Activated CD8-positive, alpha-beta memory T cell treated with anti-CD3 and anti-CD28 coated beads, Interleukin-2, amount 50 U/mL, for 24 hours (primary cell): Measurements from ENCODE around the gene LAMB1.

ENCODE experiments used
- DNase-seq: peaks from one replicate; pipeline ENCODE4 v3.0.0-alpha.2; 2020; ENCODE audit errors: extremely low read depth

LAMB1 gene

DNA sequence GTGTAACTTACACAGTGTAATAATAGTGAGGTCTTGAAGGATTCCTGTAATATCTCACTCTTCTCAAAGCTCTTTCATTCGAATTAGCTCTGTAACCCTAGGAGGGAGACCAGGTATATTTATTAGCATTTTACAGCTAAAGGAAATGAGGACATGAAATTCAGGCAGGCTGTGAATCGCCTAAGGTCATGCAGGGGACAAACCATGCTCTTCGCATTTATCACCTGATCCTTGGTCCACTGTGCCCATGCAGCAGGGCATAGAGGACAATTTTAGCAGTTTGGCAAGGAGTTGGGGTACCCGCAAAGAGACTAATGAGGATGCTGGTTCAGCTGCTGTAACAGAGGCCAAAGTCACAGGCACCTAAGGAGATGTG, 14.8 kb upstream of the LAMB1 start:
- DNase-seq, result no peak

DNA sequence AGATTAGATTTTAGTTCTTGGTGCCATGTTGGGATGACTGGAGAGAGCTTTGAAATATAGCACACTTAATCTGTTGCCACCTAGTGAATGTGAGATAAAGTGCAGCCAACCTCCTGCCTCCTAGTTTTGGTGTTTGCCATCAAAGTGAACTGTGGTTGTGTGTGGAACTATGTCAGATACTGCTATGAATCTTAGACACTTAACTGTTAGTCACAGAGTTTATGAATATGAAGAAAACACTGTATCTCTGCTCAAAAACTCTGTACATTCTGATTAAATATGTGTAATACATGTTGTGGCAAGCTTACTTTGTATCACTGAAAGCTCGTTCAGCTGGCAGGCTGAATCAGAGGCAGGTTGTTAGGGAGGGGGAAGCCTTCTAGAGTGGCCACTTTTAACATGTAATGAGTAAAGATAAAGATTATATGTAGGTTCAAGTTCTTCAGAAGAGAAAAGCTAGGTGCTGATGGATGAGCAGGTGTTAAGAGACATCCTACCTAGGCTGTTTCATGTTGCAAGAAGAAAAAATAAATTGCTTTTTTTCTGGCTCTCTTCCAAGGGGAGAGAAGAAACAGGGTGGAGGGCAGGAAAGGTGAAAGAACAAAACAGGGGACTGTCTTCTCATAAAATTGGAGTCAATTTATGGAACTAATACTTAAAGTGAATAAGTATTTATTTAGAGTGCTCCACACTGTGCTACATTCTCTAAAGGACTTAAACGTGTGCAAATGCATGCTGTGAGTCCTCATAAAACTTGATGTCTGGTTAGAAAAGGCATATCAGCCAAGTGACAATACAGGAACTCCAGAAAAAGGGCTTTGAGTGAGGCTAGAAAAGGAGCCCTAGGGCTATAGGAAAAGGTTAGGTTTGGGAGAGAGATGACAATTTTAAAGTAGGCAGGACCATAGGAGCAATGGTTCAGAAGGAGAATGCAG, 14.1 kb upstream of the LAMB1 start:
- no peak for DNase-seq

- DNase-seq, result no peak
Measured at GRCh38 chr7:108015740-108016139, 12.8 kb upstream of the LAMB1 start.

GRCh38 chr7:108014747-108015682, 12.1 kb upstream of the LAMB1 start:
- no peak for DNase-seq

GRCh38 chr7:108014215-108014614, 11.3 kb upstream of the LAMB1 start:
- DNase-seq, result no peak

DNA sequence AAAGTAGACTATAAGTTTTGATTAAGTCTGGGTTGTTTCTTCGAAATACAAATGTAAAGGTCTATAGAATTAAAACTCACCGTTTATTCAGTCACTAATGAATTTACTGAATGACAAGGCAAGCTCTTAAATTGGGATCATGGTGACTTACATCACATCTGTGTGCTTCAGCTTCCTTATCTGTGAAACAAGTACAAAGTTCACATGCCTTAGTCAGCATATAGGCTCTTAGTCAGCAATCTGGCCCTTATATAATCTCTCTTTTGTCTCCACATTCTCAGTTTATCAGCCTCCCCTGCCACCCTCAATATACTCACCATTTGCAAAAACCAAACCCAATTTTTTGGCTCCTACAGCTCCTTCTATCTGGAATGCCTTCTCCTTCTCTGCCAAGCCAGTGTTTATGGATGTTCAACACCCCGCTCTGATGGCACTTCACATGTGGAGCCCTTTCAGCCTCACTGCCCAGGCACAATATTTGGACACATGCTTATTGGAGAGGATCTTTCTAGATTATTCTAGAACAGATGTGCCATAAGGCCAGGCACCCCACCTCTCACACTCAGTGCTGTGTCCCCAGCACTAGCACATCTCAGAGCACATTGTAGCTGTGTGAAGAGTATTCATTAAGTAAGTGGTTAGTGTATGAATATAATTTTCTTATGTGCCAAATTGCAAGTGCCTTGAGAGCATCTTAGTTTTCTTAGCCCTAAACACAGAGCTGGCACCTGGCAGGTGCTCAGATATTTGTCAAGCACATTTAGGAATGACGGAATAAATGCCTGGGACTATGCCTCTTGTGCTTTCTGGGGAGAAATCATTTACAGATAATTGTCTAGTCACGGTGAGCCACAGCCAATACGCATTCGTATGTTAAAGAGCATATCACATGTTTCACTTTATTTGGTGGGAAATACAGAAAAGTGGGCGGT, 9.8 kb upstream of the LAMB1 start:
- no peak for DNase-seq

DNA sequence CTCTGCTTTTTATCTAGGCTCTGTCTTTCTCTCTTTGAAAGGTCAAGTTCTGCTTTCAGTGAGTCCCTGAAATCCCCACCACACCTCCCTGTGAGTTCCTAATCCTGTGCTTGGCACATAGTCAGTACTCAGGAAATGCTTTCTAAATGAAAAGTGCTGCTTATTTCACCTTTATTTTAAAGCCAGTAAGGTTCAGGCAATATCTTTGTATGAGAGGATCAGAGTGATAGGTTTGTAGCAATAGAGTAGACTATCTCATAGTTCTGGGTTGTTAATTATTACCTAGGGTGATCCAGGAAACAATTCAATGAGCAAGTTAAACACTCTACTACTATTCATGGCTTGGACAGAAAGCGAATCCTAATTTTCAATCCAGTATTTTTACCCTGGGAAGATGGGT, 7.4 kb upstream of the LAMB1 start:
- no peak for DNase-seq

GRCh38 chr7:108009873-108010272, 6.9 kb upstream of the LAMB1 start:
- no peak for DNase-seq

GRCh38 chr7:108008827-108009226, 5.9 kb upstream of the LAMB1 start:
- DNase-seq, result no peak

DNA sequence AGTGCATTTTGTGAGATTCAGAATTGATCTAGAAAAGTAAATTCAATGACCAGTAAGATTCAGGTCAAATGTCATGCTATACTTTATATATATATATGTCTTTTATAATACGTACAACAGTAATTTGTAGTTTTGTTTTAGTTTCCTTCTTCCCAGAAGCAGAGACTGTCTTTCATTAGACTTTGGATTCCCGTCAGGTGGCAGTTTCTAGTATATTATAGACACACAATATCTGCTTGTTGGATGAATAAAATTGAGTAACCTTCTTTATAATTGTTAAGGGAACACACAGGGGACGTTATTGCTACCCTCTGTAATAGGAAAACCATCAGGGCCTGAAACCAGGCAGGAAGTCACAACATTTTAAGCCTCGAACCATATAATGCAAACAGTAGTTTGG, 5.3 kb upstream of the LAMB1 start:
- no peak for DNase-seq

GRCh38 chr7:108007762-108008161, 4.8 kb upstream of the LAMB1 start:
- no peak for DNase-seq

DNA sequence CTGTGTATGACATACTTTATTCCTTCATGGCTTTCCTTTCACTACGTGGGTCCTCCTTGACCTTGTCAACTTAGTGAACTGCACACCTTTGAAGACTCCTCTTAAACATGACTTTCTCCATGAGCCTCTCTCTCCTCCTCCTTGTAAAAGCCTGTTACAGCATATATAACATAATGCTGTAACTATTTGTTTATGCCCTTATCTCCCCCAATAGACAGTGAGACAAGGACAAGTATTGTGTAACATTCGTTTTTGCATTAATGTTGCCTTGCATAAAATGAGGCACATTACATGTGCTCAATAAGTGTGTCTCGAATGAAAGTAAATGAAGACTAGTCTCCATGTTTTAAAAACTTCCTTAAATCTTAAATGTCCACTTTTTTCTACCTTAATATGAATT, 4.3 kb upstream of the LAMB1 start:
- DNase-seq, result no peak

DNA sequence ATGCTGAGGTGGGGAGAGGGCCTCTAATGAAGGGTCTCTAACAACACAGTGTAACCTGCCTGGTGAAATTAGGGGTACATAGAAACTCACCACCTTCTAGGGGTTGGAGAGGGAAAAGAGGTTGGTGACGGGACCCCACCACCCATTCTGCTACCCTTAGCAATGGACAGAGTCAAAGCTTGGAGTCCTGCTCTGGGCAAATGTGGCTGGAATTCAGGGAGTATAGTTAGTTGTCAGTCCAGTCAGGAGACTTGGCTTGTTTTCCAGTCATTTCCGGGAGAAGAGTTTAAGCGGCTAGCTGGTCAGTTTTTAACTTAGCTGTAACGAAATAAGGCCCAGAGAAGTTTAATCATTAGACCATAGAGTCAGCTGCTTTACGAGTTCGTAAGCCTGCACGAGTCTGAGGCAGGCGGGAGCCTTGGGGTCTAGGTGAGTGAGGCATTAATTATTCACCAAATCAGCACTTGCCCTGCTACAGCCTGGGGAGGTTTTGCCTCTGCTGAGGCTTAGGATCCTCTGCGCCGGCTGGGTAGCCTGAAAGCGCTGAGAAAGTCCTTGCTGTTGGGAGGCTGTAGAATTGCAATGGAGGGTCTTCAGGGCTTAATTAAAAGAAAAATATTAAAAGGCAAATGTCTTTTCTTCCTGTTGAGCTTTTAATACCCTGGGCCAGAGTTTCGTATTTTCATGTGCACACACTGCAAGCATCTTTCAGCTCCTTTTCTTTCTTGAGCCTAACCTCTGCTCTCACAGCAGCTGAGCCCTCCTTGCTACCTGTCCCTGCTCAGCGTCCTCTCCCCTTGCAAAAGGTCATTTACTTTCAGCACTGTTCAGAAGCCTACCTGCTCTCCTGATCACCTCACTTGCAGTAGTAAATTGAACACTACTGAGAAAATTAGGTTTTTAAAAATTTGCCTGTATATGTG, 1.5 kb upstream of the LAMB1 start:
- no peak for DNase-seq

GRCh38 chr7:108003599-108003935, 606 bp upstream of the LAMB1 start:
- DNase-seq, result no peak

DNA sequence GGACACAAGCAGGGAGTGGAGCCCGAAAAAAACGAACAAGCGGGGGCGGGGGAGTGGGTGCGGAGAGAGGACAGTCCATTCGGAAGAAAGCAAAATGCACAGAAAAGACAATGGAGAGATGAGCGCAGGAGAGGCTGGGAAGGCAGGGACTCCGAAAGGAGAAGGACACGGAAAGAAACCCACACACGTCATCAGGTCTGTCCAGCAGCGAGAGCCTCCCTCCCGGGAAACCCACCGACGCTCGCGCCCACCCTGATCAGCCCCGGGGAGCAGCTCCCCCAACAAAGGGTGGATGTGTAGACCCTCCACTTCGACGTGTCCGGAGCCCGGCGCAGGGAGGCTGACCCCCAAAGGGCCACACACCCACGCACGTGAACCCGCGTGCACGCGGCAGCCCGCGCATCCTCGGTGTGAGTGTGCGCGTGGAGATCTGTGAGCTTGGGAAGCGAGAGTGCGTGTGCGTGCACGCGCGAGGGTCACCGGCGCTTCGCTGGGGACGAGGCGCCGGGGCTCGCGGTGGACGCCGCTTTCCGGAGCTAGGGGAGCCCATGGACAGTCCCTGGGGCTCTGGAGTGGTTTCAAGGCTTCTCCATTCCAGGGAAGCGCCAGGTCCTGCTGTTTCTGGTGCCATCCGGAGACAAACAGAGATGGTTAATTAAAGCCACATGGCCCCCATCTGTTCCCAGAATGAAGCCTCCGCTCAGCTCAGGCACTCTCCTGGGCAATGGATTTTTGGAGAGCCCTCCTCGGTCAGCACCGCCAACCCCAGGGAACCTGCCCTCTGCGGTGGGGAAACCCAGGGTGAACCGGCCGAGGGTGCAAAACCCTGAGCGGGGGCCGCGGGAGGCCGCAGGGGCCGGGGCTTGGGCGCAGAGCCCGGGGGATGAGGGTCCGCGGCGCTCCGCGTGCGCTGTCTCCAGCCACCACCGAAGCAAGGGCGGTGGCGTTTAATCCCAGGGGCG, 916 bp downstream of the LAMB1 start:
- DNase-seq, result no peak

DNA sequence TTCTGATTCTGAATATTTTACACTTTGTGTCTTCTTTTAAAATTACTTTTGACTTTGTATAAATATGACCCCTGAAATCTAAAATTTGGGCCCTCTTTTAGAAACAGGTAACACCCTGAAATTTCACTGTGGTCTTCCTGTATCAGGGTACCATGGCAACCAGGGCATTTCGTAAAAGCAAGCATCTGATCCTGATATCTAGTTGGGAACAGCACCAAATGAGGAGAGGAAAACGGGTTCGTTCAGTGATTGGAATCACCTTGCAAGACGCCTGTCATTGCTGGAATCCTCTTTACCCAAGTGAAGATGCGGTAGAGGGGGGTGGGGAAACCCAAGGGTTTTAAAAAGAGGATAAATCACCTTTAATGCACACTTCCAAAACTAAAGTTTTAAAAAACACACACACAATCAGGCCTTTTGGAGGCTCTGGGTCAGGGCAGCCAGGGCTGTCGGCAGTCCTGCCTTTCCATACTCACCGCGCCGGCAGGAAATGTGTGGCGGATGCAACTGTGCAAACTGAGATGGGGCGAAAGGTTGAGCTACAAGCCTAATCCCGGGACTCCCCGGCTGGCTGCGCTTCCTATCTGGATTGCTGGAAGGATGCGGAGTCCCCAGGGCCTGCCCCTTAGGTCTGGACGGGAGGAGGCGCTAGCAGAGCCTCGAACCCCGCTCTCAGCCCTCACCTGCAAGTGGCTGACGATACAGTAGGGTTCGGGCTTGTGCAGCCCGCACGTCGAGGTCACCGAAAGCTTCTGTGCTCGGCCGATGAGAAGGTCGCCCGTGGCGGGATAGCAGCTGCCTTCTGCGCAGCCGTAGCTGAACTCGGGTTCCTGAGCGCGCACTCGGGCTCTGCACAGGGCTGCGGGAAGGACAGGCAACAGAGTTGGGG, 1.8 kb downstream of the LAMB1 start:
- no peak for DNase-seq

DNA sequence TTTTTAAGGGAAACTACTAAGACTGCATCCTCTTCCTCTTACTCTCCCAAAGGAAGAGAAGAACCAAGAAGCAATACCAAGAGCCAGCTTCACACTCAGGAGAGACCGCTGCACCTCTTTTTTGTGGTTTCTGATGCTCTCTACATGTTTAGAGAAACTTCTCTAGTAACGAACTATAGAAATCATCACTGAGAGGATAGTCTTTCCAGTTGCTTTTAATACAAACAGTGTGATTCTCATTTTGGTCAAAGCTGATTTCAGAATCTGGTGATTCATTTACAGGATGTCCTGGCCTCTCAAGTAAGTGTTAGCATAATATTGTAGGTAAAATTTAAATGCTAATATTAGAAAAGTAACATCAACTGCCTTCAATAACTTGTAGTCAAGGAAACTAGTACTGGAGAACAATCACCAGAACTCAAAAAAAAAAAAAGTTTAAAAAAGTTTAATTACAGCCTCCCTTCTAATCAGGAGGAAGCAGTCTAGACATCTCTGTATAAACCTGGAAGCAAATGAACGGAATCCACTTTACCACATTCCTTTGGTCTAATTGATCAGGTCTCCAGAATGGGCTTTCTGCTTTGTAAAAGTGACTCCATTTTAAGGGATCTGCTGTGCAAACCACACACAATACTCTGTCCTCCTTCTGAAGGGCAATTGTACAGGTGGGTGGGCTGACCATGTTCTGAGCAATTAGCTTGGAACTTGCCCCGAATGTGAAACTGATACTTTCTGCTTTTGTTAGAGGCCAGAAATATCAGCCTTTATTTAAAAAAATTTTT, 3.0 kb downstream of the LAMB1 start:
- no peak for DNase-seq
